A549 (cell line): ENCODE measurements around the gene ANKRD34A.

Source experiments
- BHLHE40 ChIP-seq: IDR thresholded peaks from 2 replicates; pipeline ENCODE4 v1.6.1; 2012; ENCODE audit warnings: low read depth, low read length, inconsistent platforms
- HOXA7 ChIP-seq: fragments of 250-450 bp; sonication (Bioruptor Pico); IDR thresholded peaks from 2 replicates; pipeline ENCODE4 v1.5.0; 2020; ENCODE audit warnings: mild to moderate bottlenecking, moderate library complexity
- JUNB ChIP-seq: fragments of >200 bp; sonication (Bioruptor Twin); formaldehyde crosslinking; IDR thresholded peaks from 2 replicates; pipeline ENCODE4 v1.6.1; 2016
- POLR2A ChIP-seq: IDR thresholded peaks from 2 replicates; pipeline ENCODE4 v1.6.1; 2012; ENCODE audit warnings: mild to moderate bottlenecking, low read length
- RARB ChIP-seq: fragments of 250-450 bp; sonication (Bioruptor Pico); IDR thresholded peaks from 2 replicates; pipeline ENCODE4 v1.8.0; 2021; ENCODE audit warnings: mild to moderate bottlenecking, moderate library complexity
- RNF2 ChIP-seq: fragments of 200-600 bp; sonication (generic); IDR thresholded peaks from 2 replicates; pipeline ENCODE4 v1.6.1; 2016; ENCODE audit warnings: low read depth, mild to moderate bottlenecking, antibody characterized with exemption, moderate library complexity, borderline replicate concordance
- TF ChIP-seq, protein P1 (sequence below): fragments of 200-600 bp; sonication (generic); IDR thresholded peaks from 2 replicates; pipeline ENCODE4 v1.6.1; 2016; ENCODE audit warnings: antibody characterized with exemption, mild to moderate bottlenecking, moderate library complexity
- TF ChIP-seq, protein P2 (sequence below): fragments of 250-450 bp; sonication (Bioruptor Pico); IDR thresholded peaks from 2 replicates; pipeline ENCODE4 v1.5.0; 2021; ENCODE audit warnings: mild to moderate bottlenecking, moderate library complexity, borderline replicate concordance
- TF ChIP-seq, protein P3 (sequence below): fragments of >200 bp; sonication (Bioruptor Twin); formaldehyde crosslinking; IDR thresholded peaks from 3 replicates; pipeline ENCODE4 v1.5.1; 2016

DNA sequence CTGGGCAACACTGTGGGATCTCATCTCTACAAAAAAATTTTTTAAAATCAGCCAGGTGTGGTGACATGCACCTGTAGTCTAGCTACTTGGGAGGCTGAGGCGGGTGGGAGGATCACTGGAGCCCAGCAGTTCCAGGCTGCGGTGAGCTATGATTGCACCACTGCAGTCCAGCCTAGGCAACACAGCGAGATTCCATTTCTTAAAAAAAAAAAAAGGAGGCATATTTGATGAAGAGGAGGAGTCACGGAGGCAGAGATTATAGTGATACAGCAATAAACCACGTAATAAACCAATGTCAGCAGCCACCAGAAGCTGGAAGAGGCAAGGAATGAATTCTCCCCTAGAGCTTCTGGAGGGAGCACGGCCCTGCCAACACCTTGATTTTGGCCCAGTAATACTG, 10.5 kb downstream of the ANKRD34A start:
- TF ChIP-seq RARB (CRISPR knock-in tag): no peak
- TF ChIP-seq BHLHE40: no peak
- TF ChIP-seq JUNB: no peak
- TF ChIP-seq, protein P1, sequence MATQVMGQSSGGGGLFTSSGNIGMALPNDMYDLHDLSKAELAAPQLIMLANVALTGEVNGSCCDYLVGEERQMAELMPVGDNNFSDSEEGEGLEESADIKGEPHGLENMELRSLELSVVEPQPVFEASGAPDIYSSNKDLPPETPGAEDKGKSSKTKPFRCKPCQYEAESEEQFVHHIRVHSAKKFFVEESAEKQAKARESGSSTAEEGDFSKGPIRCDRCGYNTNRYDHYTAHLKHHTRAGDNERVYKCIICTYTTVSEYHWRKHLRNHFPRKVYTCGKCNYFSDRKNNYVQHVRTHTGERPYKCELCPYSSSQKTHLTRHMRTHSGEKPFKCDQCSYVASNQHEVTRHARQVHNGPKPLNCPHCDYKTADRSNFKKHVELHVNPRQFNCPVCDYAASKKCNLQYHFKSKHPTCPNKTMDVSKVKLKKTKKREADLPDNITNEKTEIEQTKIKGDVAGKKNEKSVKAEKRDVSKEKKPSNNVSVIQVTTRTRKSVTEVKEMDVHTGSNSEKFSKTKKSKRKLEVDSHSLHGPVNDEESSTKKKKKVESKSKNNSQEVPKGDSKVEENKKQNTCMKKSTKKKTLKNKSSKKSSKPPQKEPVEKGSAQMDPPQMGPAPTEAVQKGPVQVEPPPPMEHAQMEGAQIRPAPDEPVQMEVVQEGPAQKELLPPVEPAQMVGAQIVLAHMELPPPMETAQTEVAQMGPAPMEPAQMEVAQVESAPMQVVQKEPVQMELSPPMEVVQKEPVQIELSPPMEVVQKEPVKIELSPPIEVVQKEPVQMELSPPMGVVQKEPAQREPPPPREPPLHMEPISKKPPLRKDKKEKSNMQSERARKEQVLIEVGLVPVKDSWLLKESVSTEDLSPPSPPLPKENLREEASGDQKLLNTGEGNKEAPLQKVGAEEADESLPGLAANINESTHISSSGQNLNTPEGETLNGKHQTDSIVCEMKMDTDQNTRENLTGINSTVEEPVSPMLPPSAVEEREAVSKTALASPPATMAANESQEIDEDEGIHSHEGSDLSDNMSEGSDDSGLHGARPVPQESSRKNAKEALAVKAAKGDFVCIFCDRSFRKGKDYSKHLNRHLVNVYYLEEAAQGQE: no peak
- TF ChIP-seq, protein P2, sequence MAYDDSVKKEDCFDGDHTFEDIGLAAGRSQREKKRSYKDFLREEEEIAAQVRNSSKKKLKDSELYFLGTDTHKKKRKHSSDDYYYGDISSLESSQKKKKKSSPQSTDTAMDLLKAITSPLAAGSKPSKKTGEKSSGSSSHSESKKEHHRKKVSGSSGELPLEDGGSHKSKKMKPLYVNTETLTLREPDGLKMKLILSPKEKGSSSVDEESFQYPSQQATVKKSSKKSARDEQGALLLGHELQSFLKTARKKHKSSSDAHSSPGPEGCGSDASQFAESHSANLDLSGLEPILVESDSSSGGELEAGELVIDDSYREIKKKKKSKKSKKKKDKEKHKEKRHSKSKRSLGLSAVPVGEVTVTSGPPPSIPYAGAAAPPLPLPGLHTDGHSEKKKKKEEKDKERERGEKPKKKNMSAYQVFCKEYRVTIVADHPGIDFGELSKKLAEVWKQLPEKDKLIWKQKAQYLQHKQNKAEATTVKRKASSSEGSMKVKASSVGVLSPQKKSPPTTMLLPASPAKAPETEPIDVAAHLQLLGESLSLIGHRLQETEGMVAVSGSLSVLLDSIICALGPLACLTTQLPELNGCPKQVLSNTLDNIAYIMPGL (CRISPR knock-in tag): no peak
- no peak for TF ChIP-seq HOXA7 (CRISPR knock-in tag)
- TF ChIP-seq, protein P3, sequence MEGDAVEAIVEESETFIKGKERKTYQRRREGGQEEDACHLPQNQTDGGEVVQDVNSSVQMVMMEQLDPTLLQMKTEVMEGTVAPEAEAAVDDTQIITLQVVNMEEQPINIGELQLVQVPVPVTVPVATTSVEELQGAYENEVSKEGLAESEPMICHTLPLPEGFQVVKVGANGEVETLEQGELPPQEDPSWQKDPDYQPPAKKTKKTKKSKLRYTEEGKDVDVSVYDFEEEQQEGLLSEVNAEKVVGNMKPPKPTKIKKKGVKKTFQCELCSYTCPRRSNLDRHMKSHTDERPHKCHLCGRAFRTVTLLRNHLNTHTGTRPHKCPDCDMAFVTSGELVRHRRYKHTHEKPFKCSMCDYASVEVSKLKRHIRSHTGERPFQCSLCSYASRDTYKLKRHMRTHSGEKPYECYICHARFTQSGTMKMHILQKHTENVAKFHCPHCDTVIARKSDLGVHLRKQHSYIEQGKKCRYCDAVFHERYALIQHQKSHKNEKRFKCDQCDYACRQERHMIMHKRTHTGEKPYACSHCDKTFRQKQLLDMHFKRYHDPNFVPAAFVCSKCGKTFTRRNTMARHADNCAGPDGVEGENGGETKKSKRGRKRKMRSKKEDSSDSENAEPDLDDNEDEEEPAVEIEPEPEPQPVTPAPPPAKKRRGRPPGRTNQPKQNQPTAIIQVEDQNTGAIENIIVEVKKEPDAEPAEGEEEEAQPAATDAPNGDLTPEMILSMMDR: no peak
- no peak for TF ChIP-seq RNF2
- TF ChIP-seq POLR2A: no peak
